ENCODE results near the gene F12.

The F12 gene

DNA sequence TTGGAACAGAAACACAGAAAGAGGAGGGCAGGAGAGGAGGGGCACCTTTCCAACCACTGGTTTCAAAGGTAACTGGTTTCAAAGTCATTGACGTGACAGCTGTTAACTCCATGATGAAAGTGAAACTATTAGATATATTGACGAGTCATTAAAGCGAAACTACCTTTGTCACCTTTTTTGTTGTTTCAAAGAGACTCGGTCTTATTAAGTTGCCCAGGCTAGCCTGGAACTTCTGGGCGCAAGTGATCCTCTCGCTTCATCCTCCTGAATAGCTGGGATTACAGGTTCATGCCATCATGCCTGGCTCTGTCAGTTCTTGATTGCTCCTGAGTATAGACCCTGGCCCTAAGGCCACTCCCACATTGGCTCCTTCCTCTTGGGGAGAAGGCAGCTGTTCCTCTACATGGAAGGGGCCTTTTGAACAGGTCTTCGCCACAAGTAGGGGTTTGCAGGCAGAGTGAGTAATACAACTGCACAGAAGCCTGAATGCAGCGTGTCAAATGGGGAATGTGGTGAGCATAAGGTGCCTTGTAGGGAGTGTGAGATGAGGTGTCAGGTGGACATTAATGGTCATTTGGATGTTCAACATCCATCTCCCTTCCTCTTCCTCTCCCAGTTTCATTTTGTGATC, 3.4 kb upstream of the F12 start:
- no peak for DNase-seq (ENCODE audit: low spot score)
- Histone ChIP-seq H3K4me3 (no peak overlapping the region), H3K27ac (no peak overlapping the region)
- TF ChIP-seq, protein P1, sequence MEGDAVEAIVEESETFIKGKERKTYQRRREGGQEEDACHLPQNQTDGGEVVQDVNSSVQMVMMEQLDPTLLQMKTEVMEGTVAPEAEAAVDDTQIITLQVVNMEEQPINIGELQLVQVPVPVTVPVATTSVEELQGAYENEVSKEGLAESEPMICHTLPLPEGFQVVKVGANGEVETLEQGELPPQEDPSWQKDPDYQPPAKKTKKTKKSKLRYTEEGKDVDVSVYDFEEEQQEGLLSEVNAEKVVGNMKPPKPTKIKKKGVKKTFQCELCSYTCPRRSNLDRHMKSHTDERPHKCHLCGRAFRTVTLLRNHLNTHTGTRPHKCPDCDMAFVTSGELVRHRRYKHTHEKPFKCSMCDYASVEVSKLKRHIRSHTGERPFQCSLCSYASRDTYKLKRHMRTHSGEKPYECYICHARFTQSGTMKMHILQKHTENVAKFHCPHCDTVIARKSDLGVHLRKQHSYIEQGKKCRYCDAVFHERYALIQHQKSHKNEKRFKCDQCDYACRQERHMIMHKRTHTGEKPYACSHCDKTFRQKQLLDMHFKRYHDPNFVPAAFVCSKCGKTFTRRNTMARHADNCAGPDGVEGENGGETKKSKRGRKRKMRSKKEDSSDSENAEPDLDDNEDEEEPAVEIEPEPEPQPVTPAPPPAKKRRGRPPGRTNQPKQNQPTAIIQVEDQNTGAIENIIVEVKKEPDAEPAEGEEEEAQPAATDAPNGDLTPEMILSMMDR (IDR thresholded peaks at IDR 0.05): no peak

DNA sequence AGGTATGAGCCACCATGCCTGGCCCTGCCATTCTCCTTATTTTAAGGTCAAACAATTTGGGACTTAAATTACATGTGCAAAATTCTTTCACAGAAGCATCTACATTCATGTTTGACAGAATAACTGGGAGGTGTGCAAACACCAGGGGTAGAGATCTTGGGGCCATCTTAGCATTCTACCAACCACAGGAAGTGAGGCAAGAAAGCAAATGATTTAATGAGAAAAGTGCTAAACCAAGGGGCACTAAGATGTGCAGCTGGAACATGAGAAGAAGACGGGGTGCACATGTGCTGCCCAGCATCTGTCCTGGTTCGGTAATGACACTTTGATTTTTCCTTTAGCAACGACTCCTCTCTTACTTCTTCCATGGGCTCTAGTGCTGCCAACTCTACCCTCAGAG, 1.2 kb upstream of the F12 start:
- TF ChIP-seq, protein P1 (IDR thresholded peaks at IDR 0.05): no peak
- H3K27ac ChIP-seq: no peak overlapping the region

DNA sequence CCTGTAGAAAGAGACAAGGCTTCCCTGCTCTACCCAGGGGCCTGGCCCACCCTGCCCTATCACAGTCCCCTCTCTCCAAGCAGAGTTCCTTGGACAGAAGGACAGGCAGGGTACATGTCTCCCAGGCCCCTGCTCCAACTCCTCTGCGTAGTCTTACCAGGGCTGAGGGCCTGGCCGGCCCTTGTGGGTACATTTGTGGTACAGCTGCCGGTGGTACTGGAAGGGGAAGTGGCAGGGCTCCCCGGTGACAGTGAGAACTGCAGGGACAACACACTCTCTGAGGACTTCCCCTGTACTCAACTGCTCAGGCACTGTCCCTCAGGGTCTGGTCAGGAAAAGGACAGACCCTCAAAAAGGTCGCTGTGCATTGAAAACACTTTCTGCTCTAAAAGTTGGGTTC, 3.6 kb downstream of the F12 start:
- DNase-seq (ENCODE audit: low spot score): no peak
- Histone ChIP-seq H3K27ac (no peak overlapping the region), H3K4me3 (no peak overlapping the region)
- TF ChIP-seq, protein P1 (IDR thresholded peaks at IDR 0.05): no peak

More for the DNA sequence above, 1.2 kb upstream of the F12 start:
- no peak overlapping the region for H3K4me3 ChIP-seq
- DNase-seq (ENCODE audit: low spot score): no peak

DNA sequence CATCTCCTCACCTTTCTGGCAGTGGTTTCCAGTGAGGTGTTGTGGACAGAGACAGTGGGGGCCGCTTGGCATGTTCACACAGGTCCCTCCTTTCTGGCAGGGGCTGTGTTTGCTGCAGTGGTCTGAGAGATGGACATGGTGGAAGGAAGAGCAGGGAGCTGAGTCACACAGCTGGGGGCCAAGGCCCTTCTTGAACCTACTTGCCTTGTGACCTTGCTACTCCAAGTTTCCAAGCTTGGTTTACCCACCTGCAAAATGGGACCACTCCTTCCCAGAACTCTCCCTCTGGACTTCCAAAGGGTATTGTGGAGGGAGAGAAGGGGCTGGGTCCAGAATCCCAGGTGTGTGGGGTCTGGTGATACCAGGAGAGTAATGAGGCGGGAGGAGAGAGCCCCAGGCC, 4.1 kb downstream of the F12 start:
- no peak overlapping the region for H3K27ac ChIP-seq
- TF ChIP-seq, protein P1 (IDR thresholded peaks at IDR 0.05): no peak
- no peak overlapping the region for H3K4me3 ChIP-seq
- no peak for DNase-seq (ENCODE audit: low spot score)

DNA sequence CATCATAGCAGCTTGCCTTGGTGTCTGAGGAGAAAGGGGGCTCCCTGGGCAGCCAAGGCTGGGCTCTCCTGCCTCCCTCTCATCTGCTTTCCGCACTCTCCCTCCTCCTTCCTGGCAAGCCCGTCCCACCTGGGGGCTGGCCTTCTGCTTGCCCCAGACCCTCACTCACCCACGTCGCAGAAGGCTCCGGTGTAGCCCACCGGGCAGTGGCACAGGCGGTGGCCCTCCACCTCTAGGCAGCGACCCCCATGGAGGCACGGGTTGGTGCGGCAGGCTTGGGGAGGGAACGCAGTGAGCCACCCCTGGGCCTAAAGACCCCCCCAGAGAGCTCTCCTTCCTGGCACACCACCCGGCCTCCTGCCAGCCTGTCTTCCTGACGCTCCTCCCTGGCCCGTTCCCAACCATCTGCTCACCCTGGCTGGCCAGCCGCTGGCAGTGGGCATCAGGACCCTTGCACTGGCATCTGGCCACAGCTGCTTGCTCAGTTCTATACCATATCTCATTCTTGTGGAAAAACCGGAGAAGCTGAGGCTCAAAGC, 4.7 kb downstream of the F12 start:
- peak overlapping the region; percentile 77 for H3K4me3 ChIP-seq
- no peak overlapping the region for H3K27ac ChIP-seq
- no peak for DNase-seq (ENCODE audit: low spot score)
- TF ChIP-seq, protein P1 (IDR thresholded peaks at IDR 0.05): no peak

DNA sequence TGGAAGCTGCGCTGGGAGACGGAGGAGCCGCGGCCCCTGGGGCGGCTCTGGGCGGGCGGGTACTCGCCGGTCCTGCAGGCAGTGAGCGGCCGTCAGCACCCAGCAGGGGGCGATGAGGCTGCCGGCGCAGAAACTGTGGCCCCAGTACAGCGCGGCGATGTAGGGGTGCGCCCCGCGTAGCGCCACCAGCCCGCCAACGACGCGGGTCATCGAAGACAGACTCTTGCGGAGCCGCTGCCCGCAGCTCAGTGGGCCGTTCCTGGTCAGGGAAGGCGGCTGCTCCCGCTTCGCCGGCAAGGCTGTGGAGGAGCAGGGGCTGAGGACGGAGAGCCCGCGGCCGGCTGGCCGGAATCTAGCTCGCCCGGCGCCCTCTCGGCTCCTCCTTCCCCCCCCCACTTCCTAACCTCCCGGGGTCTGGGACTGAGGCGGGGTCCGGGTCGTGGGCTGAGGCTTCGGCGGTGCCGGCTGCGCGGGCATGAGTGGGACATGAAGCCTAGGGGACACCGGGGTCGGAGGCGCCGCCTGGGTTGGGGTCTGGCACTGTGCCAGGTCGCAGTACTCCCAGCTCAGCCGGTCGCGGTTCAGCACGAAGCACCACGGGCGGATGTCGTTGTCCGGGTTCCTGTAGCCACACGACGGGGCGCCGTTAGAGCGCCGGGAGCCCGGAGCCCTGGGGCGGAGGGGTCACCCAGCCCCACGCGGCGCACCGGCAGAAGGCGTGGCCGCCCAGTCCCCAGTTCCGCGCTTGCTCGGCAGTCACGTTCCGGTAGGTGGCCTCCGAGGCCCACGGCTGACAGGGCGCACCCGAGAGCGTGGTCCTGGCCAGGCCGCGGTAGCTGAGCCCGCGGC, 5.3 kb downstream of the F12 start:
- Histone ChIP-seq H3K4me3 (peak overlapping the region; percentile 77), H3K27ac (peak overlapping the region in 1 of 2 donors; percentile 24)
- TF ChIP-seq, protein P1 (IDR thresholded peaks at IDR 0.05): peak; percentile 56
- no peak for DNase-seq (ENCODE audit: low spot score)

Data from coronary artery (tissue), 2 donors.